HG03135 (cell line): Measurements from ENCODE around the gene TRERF1.

ENCODE experiments used
- ATAC-seq: cut with Tn5 transposase; IDR thresholded peaks from one replicate; pipeline ENCODE4 v1.9.1; 2021; ENCODE audit warnings: mild to moderate bottlenecking, moderate library complexity; ENCODE audit not compliant: unreplicated experiment

Gene TRERF1

GRCh38 chr6:42315991-42316970 lies 135.4 kb downstream of the TRERF1 start:
- no peak for ATAC-seq

- ATAC-seq = no peak
Observed at GRCh38 chr6:42315259-42315990, 136.3 kb downstream of the TRERF1 start.

- ATAC-seq = no peak
Observed at GRCh38 chr6:42314571-42315258, 137.0 kb downstream of the TRERF1 start.

- no peak for ATAC-seq
Observed at GRCh38 chr6:42313941-42314570, 137.7 kb downstream of the TRERF1 start.

- ATAC-seq = no peak
Observed at GRCh38 chr6:42313038-42313437, 138.7 kb downstream of the TRERF1 start.

- ATAC-seq = no peak
Observed at GRCh38 chr6:42307141-42307470, 144.6 kb downstream of the TRERF1 start.

- no peak for ATAC-seq
Observed at GRCh38 chr6:42306439-42307140, 145.1 kb downstream of the TRERF1 start.

GRCh38 chr6:42304053-42304712 lies 147.5 kb downstream of the TRERF1 start:
- no peak for ATAC-seq

GRCh38 chr6:42302411-42302810 lies 149.3 kb downstream of the TRERF1 start:
- no peak for ATAC-seq

GRCh38 chr6:42301986-42302385 lies 149.7 kb downstream of the TRERF1 start:
- ATAC-seq = no peak

GRCh38 chr6:42300701-42301100 lies 151.0 kb downstream of the TRERF1 start:
- no peak for ATAC-seq

GRCh38 chr6:42300185-42300584 lies 151.5 kb downstream of the TRERF1 start:
- ATAC-seq = no peak

- ATAC-seq = no peak
Observed at GRCh38 chr6:42297661-42298060, 154.1 kb downstream of the TRERF1 start.

- no peak for ATAC-seq
Observed at GRCh38 chr6:42296614-42297013, 155.1 kb downstream of the TRERF1 start.

GRCh38 chr6:42295677-42296076 lies 156.0 kb downstream of the TRERF1 start:
- no peak for ATAC-seq

- no peak for ATAC-seq
Observed at GRCh38 chr6:42295181-42295580, 156.5 kb downstream of the TRERF1 start.

- ATAC-seq = no peak
Observed at GRCh38 chr6:42294759-42295158, 157.0 kb downstream of the TRERF1 start.

- no peak for ATAC-seq
Observed at GRCh38 chr6:42293386-42293977, 158.2 kb downstream of the TRERF1 start.

GRCh38 chr6:42292004-42292740 lies 159.6 kb downstream of the TRERF1 start:
- ATAC-seq = no peak
